Breast epithelium (tissue), 3 donors: Measurements from ENCODE around the gene RNF223.

Source experiments
- POLR2A ChIP-seq: fragments of 450-650 bp; IDR thresholded peaks from one replicate; pipeline ENCODE4 v1.6.1; 2016; ENCODE audit warnings: antibody characterized with exemption, mild to moderate bottlenecking, moderate library complexity
- POLR2AphosphoS5 ChIP-seq, 3 donors: sonication (generic); formaldehyde crosslinking; IDR thresholded peaks; one replicate each; pipeline ENCODE4 v1.6.1; 2017; ENCODE audit warnings: antibody characterized with exemption in 3 of 3
- TF ChIP-seq, protein P1 (sequence below), 3 donors: fragments of 450-650 bp; IDR thresholded peaks; one replicate each; pipeline ENCODE4 v1.5.1; 2016 to 2017; ENCODE audit warnings: antibody characterized with exemption in 3 of 3, mild to moderate bottlenecking in 3 of 3, moderate library complexity in 3 of 3

DNA sequence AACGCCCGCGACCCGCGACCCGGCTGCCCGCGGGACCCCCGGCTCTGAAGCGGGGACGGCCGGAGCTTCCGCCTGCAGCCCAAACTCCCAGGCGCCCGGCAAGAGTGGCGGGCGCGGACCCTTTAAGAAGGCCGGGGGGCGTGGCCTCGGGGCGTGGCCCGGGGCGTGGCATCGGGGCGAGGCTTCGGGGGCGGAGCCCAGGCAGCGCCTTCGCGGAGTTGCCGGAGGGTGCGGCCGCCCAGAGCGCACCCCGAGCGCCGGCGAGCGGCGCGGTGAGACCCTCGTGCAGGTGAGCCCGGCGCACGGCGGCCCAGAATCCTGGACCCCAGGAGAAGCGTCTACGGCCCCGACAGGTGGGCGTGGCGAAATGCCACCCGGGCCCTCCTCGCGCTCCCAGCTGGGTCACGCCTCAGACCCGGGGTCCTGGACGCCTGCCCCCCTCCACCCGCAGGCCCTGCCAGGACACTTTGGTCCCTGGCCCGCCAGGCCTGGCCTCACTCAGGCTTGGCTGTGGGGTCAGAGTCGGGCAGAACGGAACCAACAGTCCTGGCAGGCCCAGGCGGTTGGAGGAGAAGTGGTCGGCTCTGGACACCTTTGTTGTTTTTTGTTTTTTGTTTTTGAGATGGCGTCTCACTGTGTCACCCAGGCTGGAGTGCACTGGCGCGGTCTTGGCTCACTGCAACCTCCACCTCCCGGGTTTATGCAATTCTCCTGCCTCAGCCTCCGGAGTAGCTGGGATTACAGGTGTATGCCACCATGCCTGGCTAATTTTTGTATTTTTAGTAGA lies 14.4 kb downstream of the RNF223 start:
- TF ChIP-seq, protein P1, sequence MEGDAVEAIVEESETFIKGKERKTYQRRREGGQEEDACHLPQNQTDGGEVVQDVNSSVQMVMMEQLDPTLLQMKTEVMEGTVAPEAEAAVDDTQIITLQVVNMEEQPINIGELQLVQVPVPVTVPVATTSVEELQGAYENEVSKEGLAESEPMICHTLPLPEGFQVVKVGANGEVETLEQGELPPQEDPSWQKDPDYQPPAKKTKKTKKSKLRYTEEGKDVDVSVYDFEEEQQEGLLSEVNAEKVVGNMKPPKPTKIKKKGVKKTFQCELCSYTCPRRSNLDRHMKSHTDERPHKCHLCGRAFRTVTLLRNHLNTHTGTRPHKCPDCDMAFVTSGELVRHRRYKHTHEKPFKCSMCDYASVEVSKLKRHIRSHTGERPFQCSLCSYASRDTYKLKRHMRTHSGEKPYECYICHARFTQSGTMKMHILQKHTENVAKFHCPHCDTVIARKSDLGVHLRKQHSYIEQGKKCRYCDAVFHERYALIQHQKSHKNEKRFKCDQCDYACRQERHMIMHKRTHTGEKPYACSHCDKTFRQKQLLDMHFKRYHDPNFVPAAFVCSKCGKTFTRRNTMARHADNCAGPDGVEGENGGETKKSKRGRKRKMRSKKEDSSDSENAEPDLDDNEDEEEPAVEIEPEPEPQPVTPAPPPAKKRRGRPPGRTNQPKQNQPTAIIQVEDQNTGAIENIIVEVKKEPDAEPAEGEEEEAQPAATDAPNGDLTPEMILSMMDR (IDR thresholded peaks at IDR 0.05) = no peak
- TF ChIP-seq POLR2AphosphoS5 (IDR thresholded peaks at IDR 0.05) (no peak), POLR2A (no peak)
